Progenitor cell of endocrine pancreas (in vitro differentiated cells): ENCODE data around the gene CALY. TPM values are rescaled to one million over a fixed set of nuclear protein-coding genes. Genes with fewer than 3 reads are reported as not detected.

Experiments used
- DNase-seq: peaks from one replicate; pipeline ENCODE4 v3.0.0; 2021; ENCODE audit warnings: low spot score; ENCODE audit not compliant: unreplicated experiment
- H3K27ac Mint-ChIP-seq: 2 replicates; pipeline ENCODE4 v1.8.0; 2021; ENCODE audit warnings: mild to moderate bottlenecking, moderate library complexity, mixed read lengths
- H3K27me3 Mint-ChIP-seq: 2 replicates; pipeline ENCODE4 v1.8.0; 2021; ENCODE audit warnings: mixed read lengths
- H3K36me3 Mint-ChIP-seq: 2 replicates; pipeline ENCODE4 v1.8.0; 2022; ENCODE audit warnings: mixed read lengths; ENCODE audit not compliant: insufficient read depth
- H3K4me1 Mint-ChIP-seq: 2 replicates; pipeline ENCODE4 v1.8.0; 2021; ENCODE audit warnings: low read depth, mixed read lengths
- H3K4me3 Mint-ChIP-seq: 2 replicates; pipeline ENCODE4 v1.8.0; 2021; ENCODE audit warnings: low read depth, mild to moderate bottlenecking, moderate library complexity, mixed read lengths
- H3K9me3 Mint-ChIP-seq: 2 replicates; pipeline ENCODE4 v1.8.0; 2021; ENCODE audit warnings: low read depth, mixed read lengths
- CTCF ChIP-seq: fragments of 200-600 bp; sonication (generic); IDR thresholded peaks from one replicate; pipeline ENCODE4 v1.5.0; 2021; ENCODE audit warnings: antibody characterized with exemption, mild to moderate bottlenecking; ENCODE audit not compliant: unreplicated experiment
- total RNA-seq: library from RNA; stranded (reverse); gene quantifications from 2 replicates; pipeline ENCODE4 v1.2.1, GENCODE V29; 2021

The CALY gene
- total RNA-seq, 1 donor from 2014 or later = 2.5 TPM

- H3K27ac Mint-ChIP-seq = no peak overlapping the region
Observed at GRCh38 chr10:133293810-133294119, 42.9 kb downstream of the CALY start.

GRCh38 chr10:133292919-133293809, 43.5 kb downstream of the CALY start:
- H3K36me3 Mint-ChIP-seq = peaks cover 24% of the 10 kb centered on the region
- TF ChIP-seq CTCF = no peak
- no peaks in the 10 kb centered on the region for H3K9me3 Mint-ChIP-seq
- no peaks in the 10 kb centered on the region for H3K27me3 Mint-ChIP-seq
- no peak overlapping the region for H3K4me3 Mint-ChIP-seq
- H3K27ac Mint-ChIP-seq = no peak overlapping the region
- H3K4me1 Mint-ChIP-seq = no peaks in the 10 kb centered on the region
- no peak for DNase-seq

More at GRCh38 chr10:133293810-133294119, 42.9 kb downstream of the CALY start:
- Mint-ChIP-seq H3K36me3 (peaks cover 25% of the 10 kb centered on the region), H3K9me3 (no peaks in the 10 kb centered on the region), H3K27me3 (no peaks in the 10 kb centered on the region), H3K4me1 (no peaks in the 10 kb centered on the region), H3K4me3 (no peak overlapping the region)
- TF ChIP-seq CTCF = no peak
- DNase-seq = no peak

GRCh38 chr10:133289761-133290160, 46.9 kb downstream of the CALY start:
- DNase-seq = no peak
- Mint-ChIP-seq H3K9me3 (no peaks in the 10 kb centered on the region), H3K4me1 (peaks cover 3% of the 10 kb centered on the region), H3K27me3 (no peaks in the 10 kb centered on the region), H3K36me3 (peaks cover 34% of the 10 kb centered on the region), H3K27ac (peak overlapping the region; percentile 49), H3K4me3 (no peak overlapping the region)
- TF ChIP-seq CTCF = no peak

- Mint-ChIP-seq H3K4me3 (no peak overlapping the region), H3K9me3 (no peaks in the 10 kb centered on the region), H3K27ac (no peak overlapping the region), H3K36me3 (peaks cover 36% of the 10 kb centered on the region), H3K4me1 (peaks cover 3% of the 10 kb centered on the region), H3K27me3 (no peaks in the 10 kb centered on the region)
- DNase-seq = no peak
- TF ChIP-seq CTCF = no peak
Observed at GRCh38 chr10:133287832-133288500, 48.7 kb downstream of the CALY start.

GRCh38 chr10:133286366-133286765, 50.3 kb downstream of the CALY start:
- no peaks in the 10 kb centered on the region for H3K27me3 Mint-ChIP-seq
- no peak overlapping the region for H3K27ac Mint-ChIP-seq
- H3K4me3 Mint-ChIP-seq = no peak overlapping the region
- no peaks in the 10 kb centered on the region for H3K9me3 Mint-ChIP-seq
- no peak for TF ChIP-seq CTCF
- H3K4me1 Mint-ChIP-seq = peaks cover 3% of the 10 kb centered on the region
- no peak for DNase-seq
- peaks cover 36% of the 10 kb centered on the region for H3K36me3 Mint-ChIP-seq
